HG02981 (cell line): ENCODE results near the gene ZNF415.
"Not testable (repeated sequence)": the region's sequence is repeated elsewhere in the genome, so short reads cannot be mapped to it uniquely, and the experiment has no call there.

Source experiments
- ATAC-seq: cut with Tn5 transposase; IDR thresholded peaks from one replicate; pipeline ENCODE4 v1.9.1; 2021; ENCODE audit warnings: mild to moderate bottlenecking, moderate library complexity; ENCODE audit not compliant: unreplicated experiment

ZNF415 gene

GRCh38 chr19:53102756-53103233, 29.9 kb downstream of the ZNF415 start:
- ATAC-seq: peak; percentile 18

GRCh38 chr19:53102206-53102755, 30.4 kb downstream of the ZNF415 start:
- ATAC-seq: no peak

DNA sequence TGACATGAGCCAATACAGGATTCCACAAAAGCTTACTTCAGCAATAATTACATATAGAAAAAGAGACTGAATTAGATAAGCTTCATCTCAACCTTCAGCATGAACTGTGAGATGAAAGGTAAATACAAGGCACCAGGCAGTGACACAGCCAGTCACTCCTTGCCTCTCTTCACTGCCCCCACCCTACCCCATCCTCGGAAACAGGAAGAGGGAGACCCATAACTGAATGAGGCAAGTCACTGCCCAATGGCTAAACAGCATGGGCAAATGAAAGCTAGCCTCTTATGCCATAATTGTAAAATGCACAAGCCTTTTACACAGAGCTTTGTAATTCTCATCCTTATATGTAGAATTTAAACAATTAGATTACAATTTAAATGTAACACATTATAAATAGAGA, 31.2 kb downstream of the ZNF415 start:
- no peak for ATAC-seq

- not testable (repeated sequence) for ATAC-seq
Observed at GRCh38 chr19:53098570-53098969, 34.1 kb downstream of the ZNF415 start.

DNA sequence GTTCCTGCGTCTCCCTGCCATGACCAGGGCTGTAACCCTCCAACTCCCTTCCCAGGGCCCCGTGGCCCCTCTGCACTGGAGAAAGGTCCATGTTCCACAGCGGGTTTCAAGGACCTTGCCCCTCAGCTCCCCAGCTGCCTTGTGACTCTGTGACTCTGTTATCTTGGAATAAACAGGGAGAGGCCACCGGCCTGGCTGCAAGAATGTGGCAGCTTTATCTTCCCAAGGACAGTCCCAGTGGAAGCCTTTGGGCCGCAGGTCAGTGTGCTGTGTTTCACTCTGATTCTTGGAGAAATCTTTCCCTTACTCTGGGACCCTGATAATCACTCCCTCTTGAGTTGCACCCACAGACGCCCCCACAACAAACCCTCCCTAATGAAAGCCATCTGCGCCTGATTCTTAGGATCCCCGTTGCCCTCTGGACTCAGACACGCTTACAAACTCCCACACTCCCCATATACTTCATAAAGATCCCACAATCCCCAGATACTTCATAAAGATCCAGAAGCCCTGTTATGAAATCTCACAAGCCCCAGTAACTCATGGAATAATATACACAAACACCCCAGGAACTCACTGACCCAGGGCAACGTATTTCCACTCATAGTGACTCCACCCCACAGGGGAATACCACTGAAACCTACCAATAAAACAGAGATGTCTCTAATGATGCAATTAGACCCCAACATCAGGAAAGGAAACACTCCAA, 35.6 kb downstream of the ZNF415 start:
- not testable (repeated sequence) for ATAC-seq

GRCh38 chr19:53096579-53096978, 36.1 kb downstream of the ZNF415 start:
- ATAC-seq: not testable (repeated sequence)

- no peak for ATAC-seq
Observed at GRCh38 chr19:53094754-53095575, 37.7 kb downstream of the ZNF415 start.

- ATAC-seq: no peak
Observed at GRCh38 chr19:53092723-53093122, 40.0 kb downstream of the ZNF415 start.

- ATAC-seq: no peak
Observed at GRCh38 chr19:53091413-53092254, 41.1 kb downstream of the ZNF415 start.

GRCh38 chr19:53088091-53088490, 44.6 kb downstream of the ZNF415 start:
- ATAC-seq: no peak

GRCh38 chr19:53086949-53087348, 45.8 kb downstream of the ZNF415 start:
- no peak for ATAC-seq

GRCh38 chr19:53085496-53085895, 47.2 kb downstream of the ZNF415 start:
- ATAC-seq: no peak

DNA sequence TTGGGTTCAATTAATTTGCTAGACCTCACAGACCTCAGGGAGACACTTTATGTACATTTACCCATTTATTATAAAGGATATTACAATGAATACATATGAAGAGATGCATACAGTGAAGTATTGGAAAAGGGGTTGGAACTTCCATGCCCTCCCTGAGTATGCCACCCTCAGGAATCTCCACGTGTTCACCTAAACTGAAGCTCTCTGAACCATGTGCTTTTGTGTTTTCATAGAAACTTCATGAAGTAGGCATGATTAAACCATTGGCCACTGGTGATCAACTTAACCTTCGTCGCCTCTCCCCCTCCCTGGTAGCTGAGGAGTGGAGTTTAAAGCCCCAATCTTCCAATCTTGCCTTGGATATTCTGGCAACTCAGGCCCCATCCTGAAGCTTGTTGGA, 49.8 kb downstream of the ZNF415 start:
- no peak for ATAC-seq

DNA sequence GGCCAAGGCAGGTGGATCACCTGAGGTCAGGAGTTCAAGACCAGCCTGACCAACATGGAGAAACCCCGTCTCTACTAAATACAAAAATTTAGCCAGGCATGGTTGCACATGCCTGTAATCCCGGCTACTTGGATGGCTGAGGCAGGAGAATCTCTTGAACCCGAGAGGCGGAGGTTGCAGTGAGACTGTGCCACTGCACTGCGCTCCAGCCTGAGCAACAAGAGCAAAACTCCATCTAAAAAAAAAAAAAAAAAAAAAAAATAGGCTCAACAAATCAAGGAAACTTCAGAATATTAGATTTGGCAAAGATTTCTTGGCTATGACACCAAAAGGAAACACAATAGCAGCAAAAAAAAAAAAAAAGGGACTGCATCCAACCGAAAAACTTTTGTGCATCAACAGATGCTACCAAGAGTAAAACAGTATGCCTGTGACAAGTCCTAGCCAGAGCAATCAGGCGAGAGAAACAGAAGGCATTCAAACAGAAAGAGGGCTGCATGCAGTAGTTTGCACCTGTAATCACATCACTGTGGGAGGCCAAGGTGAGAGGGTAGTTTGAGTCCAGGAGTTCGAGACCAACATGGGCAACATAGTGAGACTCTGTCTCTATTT, 53.3 kb downstream of the ZNF415 start:
- ATAC-seq: no peak

DNA sequence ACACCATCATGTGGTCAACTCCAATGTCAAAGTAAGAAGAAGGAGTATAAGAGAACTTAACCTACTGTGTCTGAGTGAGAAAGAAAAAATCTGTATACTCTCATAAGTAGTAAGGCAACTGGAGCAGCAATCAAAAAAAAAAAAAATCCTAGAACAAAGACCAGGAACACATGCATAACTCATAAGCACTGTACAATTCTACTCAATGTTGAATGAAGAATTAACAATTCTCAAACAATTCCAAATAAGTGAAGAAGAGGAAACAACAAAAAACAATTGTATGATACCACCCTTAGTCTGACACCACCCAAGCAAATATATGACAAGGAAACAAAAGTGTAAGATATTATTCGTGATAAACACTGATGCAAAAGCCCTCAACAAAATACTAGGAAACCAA, 54.0 kb downstream of the ZNF415 start:
- no peak for ATAC-seq

DNA sequence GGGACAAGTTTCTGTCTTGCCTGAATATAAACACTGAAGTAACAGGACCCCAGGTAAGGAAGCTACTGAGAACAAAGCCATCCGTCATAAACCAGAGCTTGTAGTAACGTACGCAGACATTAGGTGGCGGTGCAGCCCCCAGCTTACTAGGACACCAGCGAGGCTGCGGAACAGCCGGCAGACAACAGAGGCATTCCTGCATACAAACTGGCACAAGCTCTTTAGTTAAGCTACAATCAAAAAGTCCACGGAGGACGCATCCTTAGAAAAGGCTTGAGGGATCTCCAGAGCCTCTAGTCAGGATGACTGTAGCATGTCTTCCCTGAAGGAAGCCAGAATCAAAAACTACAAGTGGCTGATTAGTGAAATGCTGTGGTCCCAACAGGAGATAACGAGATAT, 55.7 kb downstream of the ZNF415 start:
- no peak for ATAC-seq

- no peak for ATAC-seq
Observed at GRCh38 chr19:53068834-53069233, 63.9 kb downstream of the ZNF415 start.

DNA sequence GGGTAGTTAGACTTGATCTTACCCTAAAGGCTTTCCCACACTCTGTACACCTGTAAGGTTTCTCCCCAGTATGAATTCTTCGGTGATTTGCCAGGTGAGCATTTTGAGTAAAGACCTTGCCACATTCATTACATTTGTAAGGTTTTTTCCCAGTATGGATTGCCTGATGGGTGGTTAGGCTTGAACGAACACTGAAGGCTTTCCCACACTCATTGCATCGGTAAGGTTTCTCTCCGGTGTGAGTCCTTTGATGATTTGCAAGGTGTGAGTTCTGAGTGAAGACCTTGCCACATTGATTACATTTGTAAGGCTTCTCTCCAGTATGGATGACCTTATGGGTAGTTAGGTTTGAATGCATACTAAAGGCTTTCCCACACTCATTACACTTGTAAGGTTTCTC, 64.5 kb downstream of the ZNF415 start:
- ATAC-seq: no peak

DNA sequence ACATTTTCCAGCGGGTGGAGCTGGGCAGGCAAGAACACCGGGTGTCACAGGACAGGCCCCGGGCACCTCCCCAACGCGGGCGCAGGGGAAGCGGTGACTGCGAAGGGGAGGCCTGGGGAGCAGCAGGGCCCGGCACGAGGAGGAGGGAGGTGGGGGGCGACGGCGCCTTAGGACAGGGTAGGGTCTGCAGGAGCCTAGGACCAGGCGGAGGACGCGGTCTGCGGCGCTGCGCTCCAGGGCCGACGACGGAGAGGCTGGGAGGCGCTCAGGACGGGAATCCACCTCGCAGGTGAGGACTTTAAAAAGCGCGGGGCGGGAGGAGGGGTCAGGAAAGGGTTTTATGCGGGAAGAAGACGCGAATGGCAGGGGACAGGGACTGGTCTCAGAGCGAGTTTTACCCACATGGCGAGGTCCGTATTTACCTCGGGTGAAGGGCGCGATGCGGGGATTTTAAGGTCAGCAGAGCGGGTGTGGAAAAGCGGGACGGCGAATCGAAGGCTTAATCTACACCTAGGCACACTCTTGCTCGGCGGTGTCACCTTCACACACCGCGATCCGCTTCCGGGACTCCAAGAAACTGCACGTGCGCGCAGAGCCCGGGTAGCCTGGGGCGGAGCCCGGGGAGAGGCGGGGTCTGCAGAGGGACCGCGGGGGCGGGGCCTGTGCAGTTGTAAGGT, 74.7 kb downstream of the ZNF415 start:
- ATAC-seq: no peak
